ENCODE data around the gene SNX25. TPM values are rescaled to one million over a fixed set of nuclear protein-coding genes. Genes with fewer than 3 reads are reported as not detected.
"Not testable (repeated sequence)": the region's sequence is repeated elsewhere in the genome, so short reads cannot be mapped to it uniquely, and the experiment has no call there.

SNX25 gene
- total and polyA plus RNA-seq, 2 of the 13 experiments (the other 11 are each of a cell fraction or from before 2014, with no cell fraction given), result 23.4 to 23.5 TPM

DNA sequence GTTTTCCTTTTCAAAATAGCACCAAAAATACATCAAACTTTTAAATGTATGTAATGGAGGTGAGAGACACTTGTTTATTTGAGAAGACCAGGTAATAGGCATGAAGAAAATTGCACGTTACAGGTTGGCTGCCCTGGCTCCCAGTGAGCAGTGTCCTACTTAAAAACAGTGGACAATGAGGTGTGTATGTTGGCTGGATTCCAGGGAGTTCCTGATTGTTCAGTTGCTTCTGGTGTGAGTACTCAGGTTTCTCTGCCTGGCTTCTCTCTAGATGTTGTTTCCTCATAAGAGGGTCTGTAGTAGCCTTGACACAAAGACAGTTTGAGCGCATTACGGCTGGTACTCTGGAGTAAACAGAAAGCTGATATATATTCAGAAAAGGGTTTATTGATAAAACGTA lies 29.4 kb downstream of the SNX25 start (continued):
- no peak for TF ChIP-seq ZBTB10 (CRISPR knock-in tag; IDR thresholded peaks at IDR 0.05; ENCODE audit: borderline replicate concordance)
- TF ChIP-seq SNAPC5 (CRISPR knock-in tag; IDR thresholded peaks at IDR 0.05; ENCODE audit: borderline replicate concordance), result no peak
- TF ChIP-seq ZFYVE20 (CRISPR knock-in tag; IDR thresholded peaks at IDR 0.05; ENCODE audit: borderline replicate concordance, low read depth), result no peak
- TF ChIP-seq KDM1A (CRISPR knock-in tag; IDR thresholded peaks at IDR 0.05), result no peak
- no peak for TF ChIP-seq CENPX (CRISPR knock-in tag; IDR thresholded peaks at IDR 0.05)
- no peak for TF ChIP-seq ATF7 (IDR thresholded peaks at IDR 0.05)
- TF ChIP-seq ATF7 (CRISPR knock-in tag; IDR thresholded peaks at IDR 0.05), result no peak

DNA sequence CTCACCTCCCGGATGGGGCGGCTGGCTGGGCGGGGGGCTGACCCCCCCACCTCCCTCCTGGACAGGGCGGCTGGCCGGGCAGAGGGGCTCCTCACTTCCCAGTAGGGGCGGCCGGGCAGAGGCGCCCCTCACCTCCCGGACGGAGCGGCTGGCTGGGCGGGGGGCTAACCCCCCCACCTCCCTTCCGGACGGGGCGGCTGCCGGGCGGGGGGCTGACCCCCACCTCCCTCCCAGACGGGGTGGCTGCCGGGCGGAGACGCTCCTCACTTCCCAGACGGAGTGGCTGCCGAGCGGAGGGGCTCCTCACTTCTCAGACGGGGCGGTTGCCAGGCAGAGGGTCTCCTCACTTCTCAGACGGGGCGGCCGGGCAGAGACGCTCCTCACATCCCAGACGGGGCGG lies 31.1 kb downstream of the SNX25 start:
- BruUV-seq (replicated peaks); in situ Hi-C loops (cut with HindIII; ENCODE audit: extremely low pct_ligation_motif_present, low pct_unique_long_range_greater_than_20kb); intact Hi-C loops (cut with micrococcal nuclease; ENCODE audit: unreplicated experiment): not testable (repeated sequence)

More for the DNA sequence above, 31.1 kb downstream of the SNX25 start:
- H3K9ac ChIP-seq (ENCODE audit: insufficient read depth, low read depth, low read length); H3K27me3 ChIP-seq (ENCODE audit: control insufficient read depth in 1 of 2, insufficient read depth in 2 of 2, low read length in 2 of 2); H3K27ac ChIP-seq (ENCODE audit: extremely low read length, insufficient read depth, low read length); DNase-seq (ENCODE audit: low spot score); FAIRE-seq; POLR2A ChIA-PET; H3K4me3 ChIP-seq (replicated peaks in 1 of 3; ENCODE audit: insufficient read depth in 1 of 3, low read depth in 2 of 3, low read length in 3 of 3); H3K36me3 ChIP-seq (replicated peaks in 1 of 2; ENCODE audit: control insufficient read depth in 1 of 2, insufficient read depth in 2 of 2, low read length in 2 of 2); CTCF ChIA-PET (ENCODE audit: low intra/inter-chr PET ratio, low total read pairs); ATAC-seq; H3K4me2 ChIP-seq (ENCODE audit: low read depth, low read length); H2AFZ ChIP-seq (ENCODE audit: low read length): not testable (repeated sequence)
- Histone ChIP-seq H4K20me1 (ENCODE audit: insufficient read depth, low read length) (peaks cover 12% of the 10 kb centered on the region), H3K9me3 (ENCODE audit: low read length) (peaks cover 11% of the 10 kb centered on the region), H3K4me1 (ENCODE audit: insufficient read depth, low read length) (peaks cover 16% of the 10 kb centered on the region), H3K79me2 (ENCODE audit: insufficient read depth, low read length) (peaks cover 24% of the 10 kb centered on the region)
- WGBS (ENCODE audit: low lambda C conversion rate), result no CpG with 5 or more reads among the region's 32 CpGs
